Hair follicle dermal papilla cell (primary cell): ENCODE results near the gene FRYL. TPM values are rescaled to one million over a fixed set of nuclear protein-coding genes. Genes with fewer than 3 reads are reported as not detected.

Experiments used
- small RNA-seq: library from RNA; depleted of rRNA; stranded (forward); fragments of <200 nt; gene quantifications from one replicate; pipeline ENCODE3, GENCODE V24; 2012
- total RNA-seq: library from RNA; depleted of rRNA; stranded (reverse); fragments of >200 nt; gene quantifications from 2 replicates; pipeline ENCODE4 v1.2.3, GENCODE V29; 2012

The FRYL gene
- 44.1 and 49.7 TPM in 2 replicates for total RNA-seq

GRCh38 chr4:48779998-48780864, at the start of gene FRYL:
Gene FRYL (minus strand): TSS chr4:48780279. CDS start chr4:48634410, 145,869 bp downstream.

GRCh38 chr4:48490012-48490679, 289.9 kb downstream of the FRYL start, which contains the start of gene ZAR1:
Gene ZAR1 (plus strand): TSS chr4:48490252. CDS start chr4:48490292, 40 bp downstream.

GRCh38 chr4:48483006-48483776, 296.9 kb downstream of the FRYL start, which contains the start of gene SLC10A4:
Gene SLC10A4 (plus strand): TSS chr4:48483343. CDS start chr4:48483562, 219 bp downstream.

Small RNAs within 50 kb of the gene (small RNA-seq; reads per million reads assigned to genes)
- 0.16 reads per million for gene RNU5E-3P

Other genes starting within 250 kb of the FRYL start
- gene OCIAD1, start 50.8 kb upstream of the FRYL start, total RNA-seq, result 70.8 and 73.7 TPM in 2 replicates
- gene OCIAD2, start 126.5 kb upstream of the FRYL start, total RNA-seq, result 1.6 and 2.9 TPM in 2 replicates
- not detected in 2 replicates for gene CWH43, start 206.0 kb upstream of the FRYL start, total RNA-seq